NCI-H2227 (cell line): Measurements from ENCODE around the gene MCC.

Experiments
- DNase-seq: peaks from one replicate; lab custom pipeline; 2025; ENCODE audit not compliant: unreplicated experiment; lab: John Stamatoyannopoulos, UW

MCC gene

GRCh38 chr5:113321276-113321675 is 167.0 kb downstream of the MCC start:
- no peak for DNase-seq

DNA sequence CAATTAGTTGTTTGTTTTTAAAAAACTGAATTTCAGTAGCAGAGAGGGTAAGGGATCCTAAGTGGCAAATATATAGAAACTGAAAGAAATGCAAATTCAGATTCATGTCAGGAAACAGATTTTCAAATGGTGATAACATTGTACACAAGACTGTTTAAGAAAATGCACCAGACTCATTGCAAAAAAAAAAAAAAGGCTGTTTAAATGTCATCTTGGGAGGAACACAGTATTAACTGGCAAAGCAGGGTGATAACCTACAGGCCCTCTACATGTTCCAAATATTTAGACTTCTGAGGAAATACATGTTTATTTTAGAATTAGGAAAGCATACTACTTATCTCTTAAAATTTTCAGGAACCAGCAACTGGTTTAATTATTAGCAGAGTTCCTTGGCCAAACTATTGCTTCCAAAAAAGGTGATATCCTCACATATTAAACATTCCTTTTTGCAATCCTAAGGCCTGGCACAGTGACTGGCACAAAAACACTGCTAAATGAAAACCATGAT is 167.9 kb downstream of the MCC start:
- DNase-seq = no peak

DNA sequence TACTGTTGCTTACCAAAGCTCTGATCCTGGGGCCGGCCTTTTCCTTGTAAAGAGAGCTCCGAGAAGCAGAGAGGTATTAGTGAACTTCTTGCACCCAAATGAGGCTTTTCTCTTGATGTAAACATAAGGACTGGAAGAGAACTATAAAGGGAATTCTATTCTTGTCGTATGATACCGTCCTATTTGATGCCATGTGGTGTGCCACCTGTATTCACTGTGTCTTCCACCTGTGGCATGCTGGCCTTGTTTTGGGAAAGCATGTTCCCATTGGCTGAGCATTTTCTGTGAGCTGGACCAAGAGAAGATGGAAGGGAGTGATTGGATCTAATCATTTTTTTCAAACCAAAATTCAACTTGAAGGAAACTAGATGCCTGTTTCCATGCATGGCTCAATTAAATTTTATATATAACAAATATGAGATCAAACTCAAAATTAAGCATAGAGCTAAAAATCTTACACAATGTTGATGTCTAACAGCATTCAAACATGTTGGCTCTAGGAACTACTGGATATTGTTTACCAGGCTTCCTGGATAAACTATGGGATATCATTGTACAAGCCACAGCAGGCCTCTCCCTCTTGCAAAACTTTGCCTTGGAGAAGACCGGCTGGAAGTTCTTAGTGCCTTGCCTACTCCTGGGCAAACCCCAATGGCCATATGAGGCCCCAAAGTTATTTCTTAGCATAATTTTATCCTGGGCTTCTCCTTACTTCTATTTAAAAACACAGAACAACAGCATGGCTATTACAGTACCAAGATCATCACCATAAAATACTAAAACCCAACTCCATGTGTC is 168.8 kb downstream of the MCC start:
- no peak for DNase-seq

- DNase-seq = no peak
Observed at GRCh38 chr5:113317636-113318035, 170.6 kb downstream of the MCC start.

DNA sequence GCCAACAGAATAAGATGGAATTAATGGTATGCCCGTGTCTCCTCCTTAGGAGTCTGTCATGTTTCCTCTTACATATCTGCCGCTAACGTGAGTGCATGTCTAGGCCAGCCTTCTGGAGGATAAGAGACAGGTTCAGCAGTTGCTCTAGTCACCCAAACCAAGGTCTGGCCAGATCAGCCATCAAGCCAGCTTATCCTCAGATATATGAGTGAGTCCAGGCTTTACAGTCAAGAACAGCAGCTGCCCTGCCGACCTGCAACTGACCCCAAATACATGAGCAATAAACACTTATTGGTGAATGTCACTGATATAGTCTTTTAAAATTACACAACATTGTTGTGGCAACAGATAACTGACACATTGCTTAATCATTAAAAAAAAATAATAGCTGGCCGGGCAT is 177.0 kb downstream of the MCC start:
- DNase-seq = no peak

GRCh38 chr5:113302120-113302519 is 186.1 kb downstream of the MCC start:
- no peak for DNase-seq

DNA sequence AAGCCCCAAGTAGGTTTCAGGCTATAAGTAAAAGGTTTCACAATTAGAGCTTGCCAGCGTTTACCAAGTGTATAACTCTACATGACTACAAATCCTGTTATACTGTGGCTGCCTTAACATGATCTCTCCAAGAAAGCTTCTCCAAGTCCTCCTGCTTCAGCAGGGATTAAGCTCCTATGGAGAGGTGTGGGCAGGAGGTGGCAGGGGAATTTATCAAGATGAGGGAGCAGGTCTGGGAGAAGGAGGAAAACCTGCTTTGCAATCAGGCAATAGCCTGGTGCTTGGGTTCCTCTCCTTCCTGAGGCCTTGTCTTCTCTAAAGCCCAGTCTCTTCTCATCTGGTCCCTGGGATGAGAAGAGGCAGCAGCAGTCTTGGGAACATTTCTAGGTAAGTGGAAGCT is 188.7 kb downstream of the MCC start:
- no peak for DNase-seq

DNA sequence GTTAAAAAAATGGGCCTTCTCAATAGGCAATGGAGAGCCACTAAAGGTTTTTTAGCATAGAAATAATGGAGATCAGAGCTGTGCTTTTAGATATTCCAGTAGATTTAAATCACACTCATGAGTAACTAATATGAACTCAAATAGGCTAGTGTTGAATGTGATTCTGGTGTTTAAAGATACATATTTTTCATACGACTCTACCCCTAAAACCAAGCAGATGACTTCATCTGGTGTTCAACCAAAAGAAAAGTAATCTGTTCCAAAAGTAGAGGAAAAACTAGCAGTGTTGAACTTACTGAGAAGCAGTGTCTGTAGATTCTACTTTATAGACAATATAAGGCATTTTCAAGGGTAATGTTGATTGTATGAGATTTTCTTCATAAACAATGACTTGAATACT is 191.6 kb downstream of the MCC start:
- DNase-seq = no peak

GRCh38 chr5:113295111-113295539 is 193.1 kb downstream of the MCC start:
- no peak for DNase-seq

DNA sequence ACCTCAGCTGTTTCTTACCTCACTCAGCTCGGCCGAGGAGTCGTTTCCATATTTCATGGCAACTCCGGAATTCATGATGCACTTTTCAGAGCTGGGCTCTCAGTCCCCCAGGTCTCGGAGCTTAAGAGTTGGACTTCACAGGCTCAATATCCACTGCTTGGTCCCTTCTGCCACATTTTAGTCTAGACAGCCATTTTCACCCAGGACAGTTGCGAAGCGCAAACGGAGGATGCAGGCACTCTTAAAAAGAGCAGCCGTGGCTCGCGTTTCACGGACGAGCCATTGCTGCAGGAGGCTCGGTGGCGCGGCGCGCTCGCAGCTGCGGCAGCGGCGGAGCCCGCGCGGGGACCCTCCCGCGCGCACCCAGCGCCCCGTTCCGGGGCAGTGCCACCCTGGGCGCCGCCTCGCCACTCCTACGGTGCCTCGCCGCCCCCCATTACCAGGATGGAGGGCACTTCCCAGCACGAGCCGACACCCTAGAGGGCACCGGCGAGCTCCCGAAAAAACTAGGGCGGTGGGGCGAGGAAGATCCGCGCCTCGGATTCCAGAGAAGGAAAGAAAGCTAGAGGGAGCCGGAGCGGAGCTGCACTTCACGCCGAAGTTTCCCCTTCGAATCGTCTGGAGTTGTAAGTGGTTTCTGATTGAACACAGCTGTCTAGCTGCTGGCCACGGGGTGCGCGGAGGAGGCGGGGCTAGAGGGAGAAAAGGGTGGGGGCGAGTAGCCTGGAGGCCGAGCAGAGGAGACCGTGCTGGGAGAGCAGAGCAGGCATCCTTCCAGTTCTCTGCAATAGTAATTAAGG is 193.7 kb downstream of the MCC start:
- DNase-seq = peak; percentile 74

- DNase-seq = no peak
Observed at GRCh38 chr5:113293975-113294310, 194.3 kb downstream of the MCC start.

DNA sequence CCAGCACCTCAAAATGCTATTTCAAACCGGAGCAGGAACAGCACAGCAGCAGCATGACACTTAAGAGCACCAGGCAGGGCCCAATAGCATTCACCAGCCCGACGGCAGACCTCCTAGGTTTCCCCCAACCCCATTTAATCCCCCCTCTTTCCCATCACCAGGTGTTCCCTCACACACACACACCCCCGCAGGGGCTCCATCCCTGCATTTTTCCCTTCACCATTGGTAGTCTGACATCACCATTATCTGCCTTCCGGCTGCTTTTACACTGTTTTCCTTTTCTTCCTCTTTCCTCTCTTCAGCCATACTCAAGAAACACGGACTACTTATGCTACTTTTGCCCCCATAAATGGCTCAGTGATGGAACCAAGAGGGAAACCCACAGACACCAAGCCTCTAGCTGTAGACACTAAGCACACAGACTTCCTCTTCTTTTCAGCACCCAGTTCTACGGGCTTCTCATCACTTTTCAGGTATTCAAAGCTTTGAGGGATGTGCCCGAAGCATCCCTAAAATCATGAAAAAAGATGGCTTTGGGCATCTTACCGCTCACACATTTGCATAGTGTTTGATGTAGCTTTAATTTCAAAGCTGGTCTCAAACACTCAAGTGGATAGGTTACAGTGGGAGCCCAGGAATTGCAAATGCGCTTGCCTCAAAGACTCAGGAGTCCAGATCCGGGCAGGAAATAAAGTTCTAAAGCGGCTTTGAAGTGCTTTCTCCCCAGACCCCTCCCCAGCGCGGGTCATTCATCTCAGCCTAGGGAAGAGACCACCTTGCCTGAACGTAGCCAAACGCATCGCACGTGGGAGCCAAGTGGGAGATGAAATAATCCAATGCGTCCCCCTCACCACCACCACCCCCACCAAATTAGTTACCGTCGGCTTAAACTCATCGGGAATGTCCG is 194.9 kb downstream of the MCC start:
- DNase-seq = no peak

DNA sequence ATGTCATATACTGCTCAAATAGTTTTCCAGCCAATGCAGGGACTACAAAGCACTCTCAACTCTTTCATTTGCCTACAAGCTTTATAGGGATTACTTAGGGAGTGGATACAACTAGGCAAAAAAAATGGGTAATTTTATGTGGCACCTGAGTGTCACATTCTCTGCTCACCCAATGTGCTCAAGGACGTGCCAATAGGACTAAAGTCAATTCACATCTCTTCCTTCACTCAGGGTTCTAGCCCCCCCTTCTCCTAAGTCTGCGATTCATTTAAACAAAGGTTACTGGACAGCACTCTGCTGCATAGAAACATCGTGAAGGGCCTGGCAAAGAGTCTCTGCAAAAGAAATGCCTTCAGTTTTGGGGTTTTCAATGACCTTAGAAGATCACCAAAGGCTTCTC is 195.8 kb downstream of the MCC start:
- no peak for DNase-seq

DNA sequence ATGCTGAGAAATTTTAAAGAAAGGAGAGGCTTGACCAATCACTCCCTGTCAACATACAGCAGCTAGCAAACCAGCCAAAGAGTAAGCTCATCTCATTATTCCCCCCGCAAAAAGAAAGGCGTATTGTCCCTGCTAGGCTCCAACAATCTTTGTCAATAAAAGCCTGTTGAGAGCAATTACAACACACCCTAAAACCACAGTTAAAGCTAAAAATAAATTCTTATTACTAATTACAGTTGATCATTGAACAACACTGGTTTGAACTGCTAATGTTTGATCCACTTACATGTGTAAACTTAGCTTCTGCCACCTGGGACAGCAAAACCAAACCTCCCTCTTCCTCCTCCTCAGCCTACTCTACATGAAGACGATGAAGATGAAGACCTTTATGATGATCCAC is 204.7 kb downstream of the MCC start:
- no peak for DNase-seq

GRCh38 chr5:113282472-113282871 is 205.8 kb downstream of the MCC start:
- DNase-seq = no peak

DNA sequence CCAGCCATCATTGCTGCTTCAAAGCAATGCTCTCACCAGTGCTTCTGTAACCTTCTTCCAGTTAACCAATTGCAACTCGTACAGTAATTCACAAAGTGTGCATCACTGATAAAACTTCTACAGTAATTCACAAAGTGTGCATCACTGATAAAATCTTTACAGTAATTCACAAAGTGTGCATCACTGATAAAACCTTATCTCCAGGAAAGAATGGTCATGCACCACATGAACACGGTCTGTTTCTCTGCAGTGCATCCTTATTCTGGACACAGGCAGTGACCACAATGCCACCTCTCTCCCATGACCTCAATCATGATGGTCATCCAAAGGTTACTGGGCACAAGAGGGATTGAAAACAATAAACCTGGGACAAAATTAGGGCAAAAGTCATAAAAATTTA is 207.1 kb downstream of the MCC start:
- no peak for DNase-seq

- no peak for DNase-seq
Observed at GRCh38 chr5:113280541-113280940, 207.7 kb downstream of the MCC start.

DNA sequence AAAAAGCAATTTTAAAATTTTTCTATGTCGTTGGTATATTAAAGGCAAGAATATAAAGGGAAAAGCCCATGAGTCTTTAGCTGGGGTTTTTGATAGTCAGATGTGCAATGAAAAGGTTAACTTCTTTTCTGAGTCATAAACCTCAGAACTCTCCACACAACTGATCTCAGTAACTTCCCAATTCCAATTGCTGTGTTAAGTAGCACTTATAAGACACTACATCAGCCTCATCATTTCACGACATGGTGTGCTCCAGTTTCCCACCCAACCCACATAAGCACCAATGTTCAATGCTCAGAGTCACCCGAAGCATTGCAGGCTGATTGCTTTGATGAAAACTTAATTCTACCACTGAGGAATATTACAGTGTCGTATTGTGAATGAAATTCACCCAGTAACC is 209.3 kb downstream of the MCC start:
- no peak for DNase-seq

DNA sequence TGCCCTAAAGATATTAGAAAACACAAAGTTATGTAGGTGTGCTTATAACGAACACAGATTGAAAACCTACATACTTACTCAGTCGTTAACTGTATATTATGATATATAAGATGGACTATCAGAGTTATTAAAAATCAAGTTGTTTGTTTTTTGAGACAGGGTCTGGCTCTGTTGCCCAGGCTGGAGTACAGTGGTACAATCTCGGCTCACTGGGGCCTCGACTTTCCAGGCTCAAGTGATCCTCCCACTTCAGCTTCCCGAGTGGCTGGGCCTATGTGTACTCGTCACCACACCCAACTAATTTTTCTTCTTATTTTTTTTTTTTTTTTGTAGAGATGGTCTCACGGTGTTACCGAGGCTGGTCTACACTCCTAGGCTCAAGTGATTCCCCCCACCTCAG is 211.8 kb downstream of the MCC start:
- DNase-seq = no peak

GRCh38 chr5:113276001-113276400 is 212.3 kb downstream of the MCC start:
- no peak for DNase-seq

GRCh38 chr5:113274836-113275414 is 213.3 kb downstream of the MCC start:
- DNase-seq = no peak
